NCI-H2227 treated with DMSO at 0.1 percent for 48 hours (cell line): Measurements from ENCODE around the gene TBX15.

Source experiments
- DNase-seq: peaks from one replicate; lab custom pipeline; 2025; lab: John Stamatoyannopoulos, UW

The TBX15 gene

GRCh38 chr1:118984722-118985639, 3.2 kb downstream of the TBX15 start:
- DNase-seq, result no peak

DNA sequence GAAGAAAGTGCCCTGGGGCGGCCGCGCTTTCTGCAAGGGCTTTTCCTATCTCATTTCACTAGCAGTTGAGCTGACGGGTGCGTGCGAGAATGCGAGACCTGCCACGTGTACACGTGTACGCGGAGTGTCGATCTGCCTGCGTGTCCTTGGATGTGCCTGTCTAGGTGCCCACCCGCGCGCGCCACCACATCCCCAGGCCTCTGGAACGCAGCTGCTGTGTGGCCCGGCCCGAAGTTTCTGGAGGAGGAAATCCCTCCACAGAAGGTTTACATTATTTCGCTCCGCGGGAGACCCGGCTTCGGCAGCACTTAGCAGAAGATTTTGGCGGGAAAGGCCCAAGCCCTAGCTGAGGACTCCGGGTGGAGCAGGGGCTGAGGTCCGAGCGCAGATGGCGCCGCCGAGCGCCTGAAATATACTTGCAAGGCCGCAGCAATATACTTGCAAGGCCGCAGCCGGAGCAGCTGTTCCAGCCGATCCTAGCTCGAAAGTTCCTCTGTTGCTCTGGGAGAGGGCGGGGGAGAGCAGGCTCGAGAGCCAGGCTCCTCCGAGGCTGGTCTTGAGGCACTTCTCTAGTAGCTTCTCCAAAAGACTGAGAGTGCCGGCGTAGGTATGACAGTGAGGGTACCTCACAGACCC, 3.9 kb downstream of the TBX15 start:
- no peak for DNase-seq

- no peak for DNase-seq
Measured at GRCh38 chr1:118983558-118984041, 4.5 kb downstream of the TBX15 start.

GRCh38 chr1:118982821-118983557, 5.2 kb downstream of the TBX15 start:
- DNase-seq, result no peak

DNA sequence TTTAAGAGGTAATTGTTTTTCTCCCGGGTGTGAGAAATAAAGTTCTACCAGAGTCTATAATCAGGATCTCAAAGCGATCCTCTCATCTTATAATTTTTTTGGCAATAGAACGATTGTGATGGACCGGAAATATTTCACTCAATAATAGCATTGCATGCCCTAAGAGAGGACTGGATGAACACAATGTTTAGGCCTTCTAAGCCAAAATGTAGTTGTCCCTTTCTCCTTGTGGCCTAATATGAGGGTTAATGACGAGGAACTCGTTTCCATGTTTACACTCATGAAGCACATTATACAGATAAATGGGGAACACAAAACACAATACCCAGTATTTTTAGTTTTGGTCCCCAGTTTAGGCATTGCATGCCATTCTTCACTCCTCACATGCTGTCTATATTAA, 5.9 kb downstream of the TBX15 start:
- no peak for DNase-seq

DNA sequence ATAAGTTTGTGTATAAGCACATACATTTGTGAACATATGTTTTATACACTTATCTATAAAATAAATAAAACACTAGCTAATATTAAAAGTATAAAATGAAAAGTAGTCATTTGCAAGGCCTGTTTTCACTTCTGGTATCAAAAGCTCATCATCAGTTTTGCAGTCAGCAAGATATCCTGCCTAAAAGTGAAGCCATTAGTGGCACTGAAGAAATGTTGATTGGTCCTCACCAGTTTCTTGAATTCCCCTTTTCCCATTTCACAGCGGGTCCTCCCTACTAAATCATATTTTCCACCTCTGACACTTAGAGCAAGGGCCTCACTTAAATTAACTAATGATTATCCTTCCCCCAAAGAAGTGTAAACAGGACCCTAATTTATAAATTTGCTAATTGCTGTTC, 6.7 kb downstream of the TBX15 start:
- no peak for DNase-seq

DNA sequence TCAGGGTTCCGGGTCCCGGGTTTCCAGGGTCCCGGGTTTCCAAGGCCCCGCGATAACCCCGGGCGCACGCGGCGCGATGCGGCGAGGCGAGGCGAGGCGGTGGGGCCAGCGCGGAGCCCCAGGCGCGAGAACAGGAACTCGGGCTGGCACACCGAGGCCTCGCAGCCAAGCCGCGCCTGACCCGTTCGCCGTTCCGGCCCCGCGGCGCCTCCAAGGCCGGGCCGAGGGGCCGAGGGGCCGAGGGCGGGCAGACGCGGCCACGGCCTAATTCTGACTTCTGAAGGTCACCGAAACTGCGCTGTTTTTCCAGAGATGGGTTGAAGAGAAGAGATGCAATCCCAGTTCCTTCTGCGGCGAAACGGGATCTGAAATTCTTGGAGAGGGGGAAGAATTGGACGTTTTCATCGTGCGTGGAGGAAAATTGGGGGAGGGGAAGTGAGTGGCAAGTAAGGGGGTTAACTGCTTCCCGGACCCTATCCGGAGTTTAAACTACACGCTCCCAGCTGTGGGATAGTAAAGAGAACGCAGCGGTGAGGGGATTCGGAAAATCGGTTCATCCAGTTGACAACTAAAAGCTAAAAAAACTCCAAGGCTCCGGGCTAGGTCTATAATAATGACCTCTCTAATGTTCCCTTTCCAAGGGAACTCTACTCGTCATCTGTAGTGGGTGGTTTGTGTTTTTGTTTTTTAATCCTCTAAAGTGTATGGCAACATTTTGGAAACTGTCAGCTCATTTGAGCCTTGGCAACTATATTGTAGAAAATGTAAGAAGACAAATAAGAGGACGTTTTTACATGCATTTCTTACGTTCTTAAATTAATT, 8.2 kb downstream of the TBX15 start:
- DNase-seq, result no peak

GRCh38 chr1:118978914-118979701, 9.0 kb downstream of the TBX15 start:
- DNase-seq, result no peak

DNA sequence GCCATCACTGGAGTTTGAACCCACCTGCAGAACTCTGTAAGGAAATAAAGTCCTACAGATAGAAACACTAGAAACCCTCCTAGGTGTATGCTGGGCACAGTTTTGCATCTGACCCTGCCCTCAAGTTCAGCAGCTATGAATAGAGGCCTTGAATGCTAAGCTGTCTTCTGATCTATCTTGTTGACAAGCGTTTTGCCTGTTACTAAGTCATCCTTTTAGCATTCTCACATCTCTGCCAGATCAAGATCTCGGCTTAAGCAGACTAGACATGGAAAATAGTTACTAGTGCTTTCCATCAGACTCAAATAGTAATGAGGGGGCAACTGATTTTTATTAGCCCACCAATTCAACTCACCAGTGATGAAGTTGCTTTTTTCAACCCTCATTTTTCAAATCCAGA, 10.5 kb downstream of the TBX15 start:
- DNase-seq, result no peak

- no peak for DNase-seq
Measured at GRCh38 chr1:118974661-118975060, 13.5 kb downstream of the TBX15 start.

- DNase-seq, result no peak
Measured at GRCh38 chr1:118973531-118974137, 14.5 kb downstream of the TBX15 start.

GRCh38 chr1:118973032-118973431, 15.1 kb downstream of the TBX15 start:
- DNase-seq, result no peak

DNA sequence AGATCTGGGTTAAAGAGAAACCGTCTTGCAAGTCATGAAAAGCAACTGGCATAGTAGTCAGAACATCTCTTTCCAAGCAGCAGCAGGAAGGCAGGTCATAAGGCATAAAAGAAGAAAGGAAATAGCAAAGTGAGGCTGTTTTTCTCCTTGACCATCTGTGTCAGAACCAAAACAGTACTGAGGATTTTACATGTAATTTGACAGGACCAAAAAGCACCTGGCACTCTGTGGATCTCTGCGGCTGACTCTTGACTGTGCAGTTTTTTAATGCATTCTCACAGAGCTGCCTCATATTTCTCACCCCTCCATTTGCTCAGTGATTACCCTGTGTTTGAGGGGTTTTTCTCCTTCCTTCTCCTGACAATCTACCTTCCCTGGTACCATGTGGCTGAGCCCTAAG, 17.7 kb downstream of the TBX15 start:
- DNase-seq, result no peak

GRCh38 chr1:118963456-118964430, 24.4 kb downstream of the TBX15 start:
- DNase-seq, result no peak

DNA sequence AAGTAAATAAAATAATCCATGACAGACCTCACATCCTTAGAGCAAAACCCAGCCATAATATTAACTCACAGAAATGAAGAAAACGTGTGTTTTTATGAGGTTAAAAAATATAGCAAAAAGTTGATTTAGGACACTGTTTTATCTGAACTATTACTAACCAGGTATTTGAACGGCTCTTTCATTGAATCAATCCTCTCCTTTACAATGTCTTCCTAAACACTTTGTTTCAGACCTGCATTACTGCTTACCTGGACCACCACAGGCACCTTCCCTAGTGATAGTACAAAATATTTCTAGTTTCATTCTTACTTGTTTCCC, 25.0 kb downstream of the TBX15 start:
- DNase-seq, result no peak

GRCh38 chr1:118961156-118961555, 27.0 kb downstream of the TBX15 start:
- DNase-seq, result no peak

DNA sequence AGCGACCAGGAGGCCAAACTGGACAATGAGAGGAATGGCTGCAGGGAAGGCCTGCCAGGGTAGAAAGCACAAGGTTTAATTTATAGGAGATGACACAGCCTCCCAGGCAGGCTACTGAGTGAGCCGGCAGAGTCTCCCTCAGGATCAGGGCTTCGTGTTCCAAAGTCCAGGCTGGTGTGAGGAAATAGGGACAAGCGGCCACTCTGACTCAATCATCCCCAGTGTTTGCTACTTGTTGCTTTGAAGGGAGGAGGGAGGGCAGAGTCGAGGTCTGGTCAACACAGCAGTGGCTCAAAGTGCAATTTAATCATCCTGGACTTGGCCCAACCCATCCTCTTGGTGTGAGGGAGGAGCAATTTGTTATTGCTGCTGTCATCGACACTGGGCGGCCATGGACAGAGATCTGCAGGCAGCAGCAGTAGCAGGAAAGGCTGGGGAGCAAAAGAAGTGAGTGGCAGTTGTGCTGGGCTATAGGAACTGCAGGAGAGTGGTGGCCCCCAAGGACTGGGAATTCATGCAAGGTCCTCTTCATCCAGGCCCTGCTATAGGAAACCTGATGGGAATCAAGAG, 27.5 kb downstream of the TBX15 start:
- DNase-seq, result no peak

- no peak for DNase-seq
Measured at GRCh38 chr1:118960026-118960561, 28.0 kb downstream of the TBX15 start.
